ENCODE data around the gene TNFSF13.

TNFSF13 gene

GRCh38 chr17:7552621-7553051 is 5.9 kb upstream of the TNFSF13 start:
- no peak for DNase-seq

GRCh38 chr17:7553356-7553755 is 5.2 kb upstream of the TNFSF13 start:
- no peak for DNase-seq

DNA sequence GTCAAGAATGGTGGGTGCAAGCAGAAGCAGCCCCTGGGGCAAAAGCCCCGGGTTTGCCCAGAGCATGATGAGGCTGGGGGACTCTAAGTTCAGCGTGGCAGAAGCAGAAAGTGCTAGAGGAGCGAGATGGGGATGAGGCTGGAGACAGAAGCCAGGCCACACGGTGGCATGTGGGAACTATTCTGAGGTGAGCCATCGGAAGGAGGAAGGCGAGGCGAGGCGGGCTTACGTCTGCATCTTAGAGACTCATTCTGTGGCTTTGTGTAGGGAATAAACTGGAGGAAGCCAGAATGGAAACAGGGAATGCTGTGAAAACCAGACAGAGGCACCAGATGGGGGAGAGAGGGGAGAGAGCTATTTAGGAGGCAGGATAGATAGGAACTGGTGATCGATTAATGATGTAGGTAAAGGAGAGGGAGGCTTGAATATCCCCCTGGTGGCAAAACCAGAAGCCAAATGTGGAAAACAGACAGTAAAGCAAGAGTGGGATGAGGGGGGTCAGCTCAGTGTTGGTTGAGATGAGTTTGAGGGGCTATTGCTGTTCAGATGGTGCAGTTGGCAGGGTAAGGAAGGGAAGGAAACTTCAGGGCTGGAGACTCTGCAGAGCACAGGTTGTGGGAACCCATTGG is 3.1 kb upstream of the TNFSF13 start:
- DNase-seq: no peak

DNA sequence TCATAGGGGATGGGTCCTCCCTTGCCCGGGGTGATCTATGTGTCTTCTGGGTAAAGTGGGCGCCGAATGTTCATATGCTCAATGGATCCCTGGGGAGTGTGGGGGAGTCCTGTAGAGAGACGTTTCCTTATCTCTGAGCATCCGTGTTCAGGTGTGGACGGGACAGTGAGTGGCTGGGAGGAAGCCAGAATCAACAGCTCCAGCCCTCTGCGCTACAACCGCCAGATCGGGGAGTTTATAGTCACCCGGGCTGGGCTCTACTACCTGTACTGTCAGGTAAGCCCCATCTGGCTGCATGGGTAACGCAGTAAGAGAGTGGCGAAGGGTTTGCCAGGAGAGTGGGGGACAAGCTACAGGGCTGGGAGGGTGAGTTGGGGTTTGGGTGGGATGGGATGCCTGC is 1.9 kb upstream of the TNFSF13 start:
- no peak for DNase-seq

DNA sequence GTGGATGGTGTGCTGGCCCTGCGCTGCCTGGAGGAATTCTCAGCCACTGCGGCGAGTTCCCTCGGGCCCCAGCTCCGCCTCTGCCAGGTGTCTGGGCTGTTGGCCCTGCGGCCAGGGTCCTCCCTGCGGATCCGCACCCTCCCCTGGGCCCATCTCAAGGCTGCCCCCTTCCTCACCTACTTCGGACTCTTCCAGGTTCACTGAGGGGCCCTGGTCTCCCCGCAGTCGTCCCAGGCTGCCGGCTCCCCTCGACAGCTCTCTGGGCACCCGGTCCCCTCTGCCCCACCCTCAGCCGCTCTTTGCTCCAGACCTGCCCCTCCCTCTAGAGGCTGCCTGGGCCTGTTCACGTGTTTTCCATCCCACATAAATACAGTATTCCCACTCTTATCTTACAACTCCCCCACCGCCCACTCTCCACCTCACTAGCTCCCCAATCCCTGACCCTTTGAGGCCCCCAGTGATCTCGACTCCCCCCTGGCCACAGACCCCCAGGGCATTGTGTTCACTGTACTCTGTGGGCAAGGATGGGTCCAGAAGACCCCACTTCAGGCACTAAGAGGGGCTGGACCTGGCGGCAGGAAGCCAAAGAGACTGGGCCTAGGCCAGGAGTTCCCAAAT is 1.3 kb upstream of the TNFSF13 start:
- DNase-seq: no peak

- no peak for DNase-seq
Measured at GRCh38 chr17:7557775-7558543, 591 bp upstream of the TNFSF13 start.

- DNase-seq: no peak
Measured at GRCh38 chr17:7559320-7560171, 996 bp downstream of the TNFSF13 start.

DNA sequence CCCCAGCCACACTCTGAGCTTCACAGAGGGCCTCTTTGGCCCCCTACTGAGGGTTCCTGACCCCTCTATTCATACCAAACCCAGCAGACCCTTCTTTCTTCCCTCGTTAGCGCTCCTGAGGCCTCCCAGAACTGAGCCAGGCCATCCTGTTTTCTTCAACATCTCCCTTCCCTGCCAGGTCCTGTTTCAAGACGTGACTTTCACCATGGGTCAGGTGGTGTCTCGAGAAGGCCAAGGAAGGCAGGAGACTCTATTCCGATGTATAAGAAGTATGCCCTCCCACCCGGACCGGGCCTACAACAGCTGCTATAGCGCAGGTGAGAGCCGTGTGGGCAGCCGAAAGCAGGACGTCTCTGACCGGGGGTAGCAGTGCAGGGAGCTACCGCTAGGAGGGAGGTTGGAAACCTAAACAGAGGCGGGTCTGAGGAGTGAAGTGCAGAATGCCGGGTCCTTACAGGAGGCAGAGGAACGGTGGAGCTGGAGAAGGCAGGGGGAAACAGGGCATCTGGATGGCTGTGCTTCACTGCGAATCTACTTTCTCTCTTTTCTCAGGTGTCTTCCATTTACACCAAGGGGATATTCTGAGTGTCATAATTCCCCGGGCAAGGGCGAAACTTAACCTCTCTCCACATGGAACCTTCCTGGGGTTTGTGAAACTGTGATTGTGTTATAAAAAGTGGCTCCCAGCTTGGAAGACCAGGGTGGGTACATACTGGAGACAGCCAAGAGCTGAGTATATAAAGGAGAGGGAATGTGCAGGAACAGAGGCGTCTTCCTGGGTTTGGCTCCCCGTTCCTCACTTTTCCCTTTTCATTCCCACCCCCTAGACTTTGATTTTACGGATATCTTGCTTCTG is 1.9 kb downstream of the TNFSF13 start:
- peak; percentile 62 for DNase-seq

DNA sequence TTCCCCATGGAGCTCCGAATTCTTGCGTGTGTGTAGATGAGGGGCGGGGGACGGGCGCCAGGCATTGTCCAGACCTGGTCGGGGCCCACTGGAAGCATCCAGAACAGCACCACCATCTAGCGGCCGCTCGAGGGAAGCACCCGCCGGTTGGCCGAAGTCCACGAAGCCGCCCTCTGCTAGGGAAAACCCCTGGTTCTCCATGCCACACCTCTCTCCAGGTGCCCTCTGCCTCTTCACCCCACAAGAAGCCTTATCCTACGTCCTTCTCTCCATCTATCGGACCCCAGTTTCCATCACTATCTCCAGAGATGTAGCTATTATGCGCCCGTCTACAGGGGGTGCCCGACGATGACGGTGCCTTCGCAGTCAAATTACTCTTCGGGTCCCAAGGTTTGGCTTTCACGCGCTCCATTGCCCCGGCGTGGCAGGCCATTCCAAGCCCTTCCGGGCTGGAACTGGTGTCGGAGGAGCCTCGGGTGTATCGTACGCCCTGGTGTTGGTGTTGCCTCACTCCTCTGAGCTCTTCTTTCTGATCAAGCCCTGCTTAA is 2.6 kb downstream of the TNFSF13 start:
- DNase-seq: peak; percentile 83

GRCh38 chr17:7561589-7562207 is 3.1 kb downstream of the TNFSF13 start, which contains the start of gene SENP3:
TSS of gene SENP3 (plus strand) at chr17:7561919. CDS start at chr17:7563077, 1,158 bp downstream.
- peak; percentile 93 for DNase-seq

DNA sequence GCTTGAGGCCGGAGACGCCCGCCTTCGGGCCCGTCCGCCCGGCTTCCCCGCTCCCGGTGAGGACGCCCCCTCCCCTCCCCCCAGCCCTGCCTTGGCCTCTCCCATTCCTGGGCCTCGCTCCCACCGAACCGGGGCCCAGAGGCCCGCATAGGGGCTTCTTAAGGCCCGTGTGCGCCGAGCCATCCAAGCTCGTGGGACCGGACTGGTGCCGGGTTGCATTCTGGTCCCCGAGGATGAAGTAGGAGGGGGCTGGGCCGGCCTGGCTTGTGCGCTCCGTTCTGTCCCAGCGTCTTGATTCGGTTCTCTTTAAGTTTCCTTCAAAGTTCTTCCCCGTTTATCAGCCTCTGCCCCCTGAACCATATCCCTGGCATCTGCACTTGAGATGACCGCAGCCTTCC is 3.7 kb downstream of the TNFSF13 start:
- DNase-seq: no peak

GRCh38 chr17:7563115-7563869 is 4.7 kb downstream of the TNFSF13 start:
- DNase-seq: no peak

DNA sequence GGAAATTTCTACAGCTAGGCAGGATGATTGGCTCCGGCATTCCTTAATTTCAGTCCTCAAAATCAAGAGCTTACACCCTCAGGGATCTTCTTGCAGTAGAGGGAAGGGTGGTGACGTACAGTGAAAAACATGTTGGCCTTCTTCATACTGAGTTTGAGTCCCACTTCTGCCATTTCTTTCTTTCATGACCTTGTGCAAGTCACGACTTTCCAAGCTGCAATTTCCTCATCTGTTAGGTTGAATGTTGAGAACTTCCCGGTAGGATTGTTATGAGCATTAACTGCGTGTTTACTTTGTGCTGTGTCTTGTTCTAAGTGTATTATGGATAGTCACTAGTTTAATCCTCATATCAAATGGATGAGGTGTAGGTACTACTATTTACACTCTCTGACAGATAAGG is 11.0 kb downstream of the TNFSF13 start:
- DNase-seq: no peak

DNA sequence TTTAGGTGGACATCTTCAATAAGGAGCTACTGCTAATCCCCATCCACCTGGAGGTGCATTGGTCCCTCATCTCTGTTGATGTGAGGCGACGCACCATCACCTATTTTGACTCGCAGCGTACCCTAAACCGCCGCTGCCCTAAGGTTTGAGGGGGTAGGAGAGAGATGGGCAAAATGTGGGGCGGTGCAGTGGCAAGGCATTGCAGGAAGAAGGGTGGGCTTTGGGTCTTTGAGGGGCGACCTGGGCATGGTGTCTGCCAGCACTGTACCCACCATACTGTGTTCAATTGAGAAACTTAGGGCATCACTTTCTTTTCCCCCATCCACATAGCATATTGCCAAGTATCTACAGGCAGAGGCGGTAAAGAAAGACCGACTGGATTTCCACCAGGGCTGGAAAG is 11.8 kb downstream of the TNFSF13 start:
- no peak for DNase-seq

DNA sequence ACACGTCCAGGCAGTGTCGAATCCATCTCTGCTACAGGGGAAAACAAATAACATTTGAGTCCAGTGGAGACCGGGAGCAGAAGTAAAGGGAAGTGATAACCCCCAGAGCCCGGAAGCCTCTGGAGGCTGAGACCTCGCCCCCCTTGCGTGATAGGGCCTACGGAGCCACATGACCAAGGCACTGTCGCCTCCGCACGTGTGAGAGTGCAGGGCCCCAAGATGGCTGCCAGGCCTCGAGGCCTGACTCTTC is 13.7 kb downstream of the TNFSF13 start:
- no peak for DNase-seq

- DNase-seq: peak; percentile 100
Measured at GRCh38 chr17:7572588-7573323, 14.2 kb downstream of the TNFSF13 start.

DNA sequence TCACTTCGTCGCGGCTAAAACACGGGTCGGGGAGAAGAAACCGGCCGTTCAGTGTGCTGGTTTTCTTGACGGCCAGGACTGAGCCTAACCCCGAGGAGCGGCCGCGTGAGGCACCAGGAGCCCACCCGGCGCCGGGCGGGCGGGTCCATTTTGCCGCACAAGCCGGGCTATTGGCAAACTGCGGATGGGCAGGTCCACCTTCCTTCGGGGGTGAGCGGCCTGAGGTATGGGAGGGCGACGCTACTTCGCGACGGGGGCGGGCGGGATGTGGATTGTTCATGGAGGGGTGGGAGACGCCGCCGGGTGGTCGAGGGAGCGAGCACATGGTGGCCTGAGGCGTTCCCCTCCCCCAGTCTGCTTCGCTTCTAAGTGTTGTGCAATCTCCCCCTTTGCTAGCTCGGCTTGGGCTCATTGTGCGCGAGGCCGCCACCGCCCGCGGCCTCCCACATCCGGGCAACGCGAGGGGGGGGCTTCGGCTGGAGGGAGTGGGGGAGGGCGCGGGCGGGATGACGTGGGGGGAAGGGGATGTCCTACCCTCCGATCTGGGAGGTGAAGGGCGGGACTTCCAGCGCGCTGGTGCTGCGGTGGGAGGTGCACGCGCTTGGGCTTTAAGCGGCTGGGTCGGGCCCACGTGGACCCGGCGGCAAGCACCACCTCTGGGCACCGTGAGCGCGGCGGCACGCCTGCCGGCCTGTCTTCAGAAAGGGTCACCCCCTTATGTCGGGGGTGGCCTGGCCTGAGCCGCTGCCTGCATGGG is 15.0 kb downstream of the TNFSF13 start:
- DNase-seq: peak; percentile 95

GRCh38 chr17:7574176-7574953 is 15.8 kb downstream of the TNFSF13 start:
- no peak for DNase-seq

All from fibroblast of skin of scalp (primary cell).